HG03025 (cell line): Measurements from ENCODE around the gene SKP2.
"Not testable (repeated sequence)": the region's sequence is repeated elsewhere in the genome, so short reads cannot be mapped to it uniquely, and the experiment has no call there.

Experiments
- ATAC-seq: cut with Tn5 transposase; IDR thresholded peaks from one replicate; pipeline ENCODE4 v1.9.1; 2021; ENCODE audit warnings: mild to moderate bottlenecking, moderate library complexity; ENCODE audit not compliant: unreplicated experiment, low FRiP score

SKP2 gene

GRCh38 chr5:36198281-36198680 lies 46.4 kb downstream of the SKP2 start:
- ATAC-seq, result no peak

- not testable (repeated sequence) for ATAC-seq
Observed at GRCh38 chr5:36198783-36199182, 46.9 kb downstream of the SKP2 start.

- no peak for ATAC-seq
Observed at GRCh38 chr5:36199620-36200019, 47.7 kb downstream of the SKP2 start.

- no peak for ATAC-seq
Observed at GRCh38 chr5:36200513-36200912, 48.6 kb downstream of the SKP2 start.

- no peak for ATAC-seq
Observed at GRCh38 chr5:36202521-36202961, 50.6 kb downstream of the SKP2 start.

GRCh38 chr5:36205329-36205728 lies 53.4 kb downstream of the SKP2 start:
- ATAC-seq, result no peak

- ATAC-seq, result no peak
Observed at GRCh38 chr5:36206913-36207312, 55.0 kb downstream of the SKP2 start.

GRCh38 chr5:36208786-36209185 lies 56.9 kb downstream of the SKP2 start:
- no peak for ATAC-seq

GRCh38 chr5:36209664-36210063 lies 57.8 kb downstream of the SKP2 start:
- ATAC-seq, result no peak

GRCh38 chr5:36214436-36214835 lies 62.5 kb downstream of the SKP2 start:
- ATAC-seq, result no peak

- ATAC-seq, result no peak
Observed at GRCh38 chr5:36215910-36216309, 64.0 kb downstream of the SKP2 start.

GRCh38 chr5:36217567-36217966 lies 65.7 kb downstream of the SKP2 start:
- ATAC-seq, result no peak

GRCh38 chr5:36217988-36218387 lies 66.1 kb downstream of the SKP2 start:
- no peak for ATAC-seq

- no peak for ATAC-seq
Observed at GRCh38 chr5:36222620-36223019, 70.7 kb downstream of the SKP2 start.

- no peak for ATAC-seq
Observed at GRCh38 chr5:36227046-36227445, 75.1 kb downstream of the SKP2 start.

GRCh38 chr5:36228505-36228904 lies 76.6 kb downstream of the SKP2 start:
- ATAC-seq, result no peak

- no peak for ATAC-seq
Observed at GRCh38 chr5:36230151-36230790, 78.4 kb downstream of the SKP2 start.

GRCh38 chr5:36232533-36232932 lies 80.6 kb downstream of the SKP2 start:
- ATAC-seq, result no peak
